Activated CD8-positive, alpha-beta memory T cell treated with anti-CD3 and anti-CD28 coated beads for 24 hours (primary cell): ENCODE data around the gene GXYLT2.

Experiments used
- DNase-seq: peaks from one replicate; pipeline ENCODE4 v3.0.0-alpha.2; 2020

Gene GXYLT2

DNA sequence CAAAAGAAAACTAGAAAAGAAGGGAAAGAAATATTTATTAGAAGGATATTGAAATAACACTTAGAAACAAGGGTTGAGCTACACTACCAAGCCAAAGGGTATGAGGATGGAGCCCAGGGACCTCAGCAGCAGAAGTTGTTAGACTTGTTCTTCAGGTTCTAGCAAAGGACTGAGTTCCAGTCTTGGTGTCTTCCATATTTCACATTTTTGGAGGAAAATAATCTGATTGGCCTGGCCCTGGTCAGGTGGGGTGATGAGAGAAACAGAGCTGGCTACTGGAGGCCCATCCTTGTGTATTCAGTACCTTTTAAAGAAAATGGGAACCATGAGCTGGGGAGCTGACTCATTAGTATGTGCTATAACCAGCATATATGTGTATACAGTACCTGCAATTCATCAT lies 137.0 kb downstream of the GXYLT2 start:
- DNase-seq: no peak

DNA sequence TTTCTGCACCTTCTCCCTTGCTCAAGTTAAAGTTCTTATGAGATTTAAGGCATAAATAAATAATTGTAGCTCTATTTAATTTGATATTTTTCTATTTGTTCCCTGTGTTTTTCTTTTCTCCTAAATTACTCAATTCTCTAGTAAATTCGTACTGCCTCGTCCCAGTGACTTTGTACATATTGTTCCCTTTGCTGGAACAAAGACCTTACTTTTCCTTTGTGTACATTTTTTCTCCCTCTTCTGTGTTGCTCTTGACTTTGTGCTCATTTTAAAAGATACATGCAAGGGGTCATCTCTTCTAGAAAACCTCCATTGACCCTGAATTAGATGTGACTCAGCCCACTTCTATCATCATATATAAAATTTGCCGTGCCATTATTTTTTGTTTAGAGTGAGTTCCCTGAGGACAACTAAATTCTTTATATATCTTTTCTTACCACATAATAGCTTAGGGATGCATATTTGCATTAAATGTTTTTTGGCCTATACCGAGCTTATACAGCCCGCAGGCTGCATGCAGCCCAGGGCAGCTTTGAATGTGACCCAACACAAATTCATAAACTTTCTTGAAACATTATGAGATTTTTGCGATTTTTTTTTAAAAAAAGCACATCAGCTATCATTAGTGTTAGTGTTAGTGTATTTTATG lies 138.4 kb downstream of the GXYLT2 start:
- DNase-seq: no peak
